Measurements from ENCODE around the gene XPC.
"Not testable (repeated sequence)": the region's sequence is repeated elsewhere in the genome, so short reads cannot be mapped to it uniquely, and the experiment has no call there.

The XPC gene

DNA sequence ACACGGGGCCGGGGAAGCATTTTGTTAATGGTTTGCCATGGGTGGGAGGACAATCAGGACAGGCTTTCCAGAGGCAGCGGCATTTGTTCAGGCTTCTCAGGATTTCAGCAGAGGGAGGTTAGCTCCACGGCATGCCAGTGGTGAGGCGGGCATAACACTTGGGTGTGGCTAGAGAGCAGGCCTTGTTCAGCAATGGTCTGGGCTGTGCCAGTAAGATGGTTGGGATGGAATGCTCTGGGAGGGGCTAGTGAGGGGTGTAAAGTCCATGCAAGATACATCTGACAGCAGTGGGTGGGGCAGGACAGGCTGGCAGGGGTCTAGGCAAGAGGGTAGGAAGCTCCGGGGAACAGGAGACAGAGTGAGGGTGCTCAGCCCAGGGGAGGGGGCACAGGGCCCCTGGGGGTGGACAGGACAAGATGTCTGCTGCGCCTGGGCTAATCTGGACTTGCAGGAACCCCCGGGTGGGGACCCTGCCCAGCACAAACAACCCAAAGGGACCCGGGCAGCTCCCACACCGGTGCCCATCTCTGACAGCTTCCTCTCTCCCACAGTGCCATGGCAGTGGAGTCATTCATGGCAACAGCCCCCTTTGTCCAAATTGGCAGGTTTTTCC is 45.1 kb downstream of the XPC start:
- DNase-seq (ENCODE audit: low read depth): no peak

DNA sequence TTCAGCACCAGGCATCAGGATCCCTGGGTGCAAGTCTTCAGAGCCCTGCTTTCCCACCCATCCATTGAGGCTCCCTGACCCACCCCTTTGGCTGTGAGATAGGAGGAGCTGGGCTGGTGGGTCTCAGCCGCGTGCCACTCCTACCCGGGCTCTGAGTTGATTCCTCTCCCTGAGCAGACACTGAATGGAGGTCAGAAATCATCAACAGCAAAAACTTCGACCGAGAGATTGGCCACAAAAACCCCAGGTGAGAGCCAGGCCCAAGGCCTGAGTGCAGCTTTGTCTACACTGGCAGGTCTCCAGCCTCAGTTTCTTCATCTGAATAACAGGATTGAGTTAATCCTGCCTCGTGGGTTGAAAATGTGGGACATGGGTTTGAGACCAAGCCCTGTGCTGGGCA is 45.7 kb downstream of the XPC start:
- DNase-seq (ENCODE audit: low read depth): no peak

DNA sequence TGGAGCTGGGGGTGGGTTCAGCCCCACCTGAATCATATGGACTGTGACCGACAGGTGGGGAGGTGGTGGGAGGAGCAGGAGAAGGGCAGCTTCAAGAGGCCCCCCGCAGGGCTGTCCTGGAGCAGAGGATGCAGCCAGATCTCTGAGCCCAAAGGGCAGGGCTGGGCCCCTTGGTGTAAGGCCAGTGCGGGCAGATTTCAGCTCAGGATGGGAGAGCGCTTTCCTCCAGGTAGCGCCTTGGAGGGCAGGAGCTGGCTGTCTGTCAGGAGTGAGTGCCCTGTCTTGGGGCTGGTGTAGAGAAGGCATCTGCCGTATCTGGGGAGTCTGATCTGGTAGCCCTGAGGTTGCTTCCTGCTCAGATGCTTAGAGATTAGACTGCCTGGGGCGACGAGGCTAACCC is 46.3 kb downstream of the XPC start:
- no peak for DNase-seq (ENCODE audit: low read depth)

DNA sequence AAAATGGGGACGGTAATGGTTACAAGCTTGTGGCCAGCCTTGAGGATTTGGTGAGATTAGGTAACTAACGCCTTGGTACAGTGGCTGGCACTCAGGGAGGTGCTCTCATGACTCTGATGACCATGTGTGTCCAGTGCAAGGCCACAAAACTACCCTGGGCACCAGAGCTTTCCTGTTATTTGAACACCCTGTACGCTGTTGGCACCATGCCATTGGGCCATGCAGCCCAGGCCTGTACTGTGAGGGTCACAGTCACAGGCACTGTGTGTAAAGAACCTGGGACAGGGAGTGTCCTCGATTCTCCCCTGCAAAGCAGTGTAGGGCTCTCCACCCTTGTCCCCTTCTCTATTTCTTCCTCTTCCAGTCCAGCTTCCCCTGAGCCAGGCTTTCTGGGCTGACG is 47.3 kb downstream of the XPC start:
- DNase-seq (ENCODE audit: low read depth): no peak

DNA sequence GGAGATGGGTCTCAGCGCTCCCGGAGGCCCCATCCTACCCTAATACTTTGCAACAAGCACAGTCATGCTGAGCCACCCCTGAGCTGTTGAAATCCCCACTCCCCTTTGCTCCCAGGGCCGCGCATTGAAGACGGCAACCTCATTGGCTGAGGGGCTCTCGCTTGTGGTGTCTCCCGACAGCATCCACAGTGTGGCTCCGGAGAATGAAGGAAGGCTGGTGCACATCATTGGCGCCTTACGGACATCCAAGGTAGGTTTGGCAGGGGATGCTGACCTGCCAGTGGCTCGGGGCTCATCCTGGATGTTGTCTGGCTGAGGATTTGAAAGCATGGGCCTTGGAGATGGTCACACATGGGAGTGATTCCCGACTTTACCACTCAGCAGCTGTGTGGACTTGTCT is 47.7 kb downstream of the XPC start:
- no peak for DNase-seq (ENCODE audit: low read depth)

DNA sequence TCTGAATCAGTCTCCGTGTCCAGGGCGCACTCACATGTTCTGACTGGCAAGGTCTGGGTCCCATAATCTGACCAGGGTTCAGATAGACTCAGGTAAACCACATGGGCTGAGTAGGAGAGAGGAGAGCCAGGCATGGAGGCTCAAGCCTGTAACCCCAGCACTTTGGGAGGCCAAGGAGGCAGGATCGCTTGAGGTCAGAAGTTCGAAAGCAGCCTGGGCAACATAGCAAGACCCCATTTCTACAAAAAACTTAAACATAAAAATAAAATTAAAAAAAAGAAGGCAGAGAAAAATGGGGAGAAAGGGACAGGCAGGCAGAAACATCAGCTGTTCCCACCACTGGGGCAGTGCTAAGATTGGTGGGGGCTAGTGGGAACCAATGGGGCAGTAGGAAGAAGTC is 48.2 kb downstream of the XPC start:
- DNase-seq (ENCODE audit: low read depth): no peak

DNA sequence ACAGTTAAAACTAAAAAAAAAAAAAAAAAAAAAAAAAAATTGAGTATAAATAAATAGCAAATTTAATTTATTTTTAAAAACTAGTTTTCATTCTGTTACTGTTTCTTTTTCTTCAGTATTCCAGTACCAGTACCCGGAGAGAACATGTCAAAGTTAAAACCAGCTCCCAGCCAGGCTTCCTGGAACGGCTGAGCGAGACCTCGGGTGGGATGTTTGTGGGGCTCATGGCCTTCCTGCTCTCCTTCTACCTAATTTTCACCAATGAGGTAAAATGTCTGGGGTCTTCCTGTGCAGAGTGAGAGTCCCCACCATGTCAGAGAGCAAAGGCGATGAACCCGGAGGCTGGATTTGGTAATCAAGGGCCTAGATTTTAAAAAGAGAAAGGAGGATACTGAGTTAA is 49.1 kb downstream of the XPC start:
- no peak for DNase-seq (ENCODE audit: low read depth)

DNA sequence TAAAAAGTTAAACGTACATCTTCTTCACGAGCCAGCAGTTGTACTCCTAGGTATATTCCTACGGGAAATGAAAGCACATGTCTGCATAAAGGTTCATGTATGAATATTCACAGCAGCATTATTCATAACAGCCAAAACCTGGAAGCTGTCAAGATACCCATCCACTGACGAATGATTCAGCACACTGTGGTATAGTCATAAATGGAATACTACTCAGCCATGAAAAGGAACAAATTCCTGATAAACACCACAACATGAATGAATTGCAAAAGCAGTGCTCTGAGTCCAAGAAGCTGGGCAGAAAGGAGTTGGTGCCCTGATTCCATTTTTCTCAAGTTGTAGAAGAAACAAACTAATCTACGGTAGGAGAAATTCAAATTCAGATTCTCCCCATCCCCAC is 49.7 kb downstream of the XPC start:
- DNase-seq (ENCODE audit: low read depth): no peak

DNA sequence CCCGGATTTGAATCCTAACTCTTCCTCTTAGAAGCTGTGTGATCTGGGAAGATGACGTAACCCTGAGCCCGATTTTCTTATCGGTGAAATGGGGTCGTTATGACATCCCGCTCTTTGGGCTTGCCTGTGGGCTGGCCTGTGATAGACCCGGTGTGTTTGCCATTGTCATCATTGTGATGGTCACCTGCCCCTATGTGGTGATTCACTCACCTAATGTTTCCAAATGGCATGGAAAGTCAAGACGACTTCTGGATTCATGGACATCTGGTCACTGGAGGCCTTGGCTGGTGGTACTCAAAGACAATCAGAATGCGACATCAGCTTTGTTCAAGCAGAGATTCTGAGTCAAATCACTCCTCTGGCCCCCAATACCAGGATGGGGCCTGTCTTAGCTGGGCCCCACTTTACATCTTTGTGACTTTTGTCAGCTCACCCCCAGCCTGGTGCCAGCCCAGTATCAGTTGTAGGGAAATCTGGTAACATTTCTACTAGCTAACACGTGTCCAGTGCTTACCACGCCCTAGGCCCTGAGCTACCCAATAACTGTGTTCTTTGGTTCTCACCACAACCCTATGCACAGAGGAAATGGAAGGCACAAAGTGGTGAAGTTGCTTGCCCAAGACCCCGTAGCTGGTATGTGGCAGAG is 50.8 kb downstream of the XPC start:
- DNase-seq (ENCODE audit: low read depth): no peak

DNA sequence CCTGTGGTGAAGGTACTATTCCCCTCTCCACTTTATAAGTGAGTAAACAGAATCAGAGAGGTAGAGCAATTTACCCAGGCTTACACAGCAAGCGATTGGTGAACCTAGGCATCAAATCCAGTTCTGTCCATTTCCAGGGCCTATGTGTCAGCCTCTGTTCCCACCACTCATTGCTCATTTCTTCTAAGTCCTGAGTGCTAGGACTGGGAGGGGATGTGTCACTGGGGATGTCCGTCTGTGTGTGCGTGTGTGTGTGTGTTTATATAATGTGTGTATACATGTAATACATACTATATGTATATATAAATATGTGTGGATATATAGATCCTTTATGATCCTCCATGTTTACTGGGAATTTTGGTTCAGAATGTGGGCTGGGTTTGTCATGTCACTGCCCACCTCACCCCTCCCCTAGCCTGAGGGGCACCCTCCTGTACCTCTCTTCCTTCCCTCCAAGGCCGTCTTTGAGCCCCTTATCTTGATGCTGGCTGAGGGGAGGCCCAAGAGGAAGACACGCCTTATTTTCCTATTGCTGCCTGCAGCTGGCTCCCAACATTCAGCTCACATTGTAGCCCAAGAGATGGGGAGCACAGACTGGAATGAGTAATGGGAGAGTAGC is 51.4 kb downstream of the XPC start:
- DNase-seq (ENCODE audit: low read depth): no peak

DNA sequence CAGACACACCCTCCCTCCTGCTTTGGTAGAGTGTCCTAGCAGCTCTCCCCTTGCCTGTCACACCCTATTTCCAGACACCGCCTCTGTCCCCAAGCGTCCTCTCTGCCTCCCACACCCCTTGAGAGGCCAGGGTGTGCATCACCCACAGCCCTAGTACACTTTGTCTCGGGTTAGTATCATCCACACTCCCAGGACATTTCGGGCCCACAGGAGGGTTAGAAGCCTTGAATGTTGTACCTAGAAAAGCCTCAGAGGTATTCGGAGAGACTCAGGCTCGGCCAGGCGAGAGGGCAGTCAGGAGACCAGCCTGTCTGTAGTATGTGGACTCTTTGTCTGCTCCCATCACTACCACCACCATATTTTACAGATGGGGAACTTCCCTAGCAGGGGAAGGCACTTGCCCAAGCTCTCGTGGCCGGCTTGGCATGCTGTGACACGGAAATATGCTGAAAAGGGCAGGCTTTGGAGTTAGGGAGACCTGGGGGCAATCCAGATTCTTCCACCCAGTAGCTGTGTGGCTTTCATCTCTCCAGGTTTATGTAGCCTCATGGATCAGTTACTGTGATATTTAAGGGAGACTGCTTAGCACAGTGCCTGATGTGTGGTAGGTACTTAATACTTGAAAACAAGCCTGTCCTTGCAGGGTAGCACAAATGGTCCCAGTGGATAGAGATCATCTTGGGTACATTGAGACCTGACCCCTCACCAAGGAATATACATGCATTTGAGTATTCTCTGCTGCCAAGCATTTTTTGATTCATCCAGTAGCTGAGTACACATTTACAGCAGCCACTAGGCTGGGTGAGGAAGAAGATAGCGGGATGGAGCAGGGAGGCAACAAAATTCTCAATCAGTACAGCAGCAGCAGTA is 52.1 kb downstream of the XPC start:
- no peak for DNase-seq (ENCODE audit: low read depth)

DNA sequence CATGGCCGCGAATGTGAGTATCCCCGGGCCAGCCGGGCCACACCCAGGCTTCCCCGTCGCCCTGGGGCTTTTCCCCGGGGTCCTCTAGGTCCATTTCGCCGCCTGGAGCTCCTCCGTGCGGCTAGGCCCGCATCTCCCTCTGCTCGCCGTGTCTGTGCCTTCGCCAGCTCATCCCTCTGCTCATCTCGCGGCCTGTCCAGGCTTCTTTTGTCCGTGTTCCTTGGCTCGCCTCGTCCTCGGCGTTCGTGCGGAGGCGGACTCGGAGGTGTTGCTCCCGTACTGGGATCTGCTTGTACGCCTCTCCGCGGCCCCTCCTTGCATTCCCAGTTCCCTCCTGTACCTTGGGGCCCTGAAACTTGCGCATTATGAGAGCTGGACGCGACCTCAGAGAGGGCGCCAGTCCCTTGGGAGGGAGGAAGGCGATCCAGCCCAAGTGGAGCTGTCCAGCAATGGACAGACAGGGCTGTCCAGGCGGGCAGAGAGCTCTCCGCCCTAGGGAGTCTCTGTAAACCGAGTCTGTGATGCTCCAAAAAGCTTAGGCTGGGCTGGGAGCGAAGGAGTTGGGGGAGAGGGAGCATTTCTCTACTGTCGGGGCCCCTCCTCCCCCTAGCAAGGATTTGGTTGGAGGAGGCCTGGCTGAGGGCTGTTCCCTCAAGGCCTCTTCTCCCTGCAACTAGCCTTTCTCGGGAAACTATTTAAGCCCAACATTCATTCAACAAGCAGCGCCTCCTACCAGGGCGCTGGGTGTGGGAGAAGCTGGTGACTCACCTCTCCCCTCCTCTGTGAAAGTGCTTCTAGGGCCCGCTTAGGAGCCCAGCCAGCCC is 53.0 kb downstream of the XPC start:
- DNase-seq (ENCODE audit: low read depth): peak; percentile 45

DNA sequence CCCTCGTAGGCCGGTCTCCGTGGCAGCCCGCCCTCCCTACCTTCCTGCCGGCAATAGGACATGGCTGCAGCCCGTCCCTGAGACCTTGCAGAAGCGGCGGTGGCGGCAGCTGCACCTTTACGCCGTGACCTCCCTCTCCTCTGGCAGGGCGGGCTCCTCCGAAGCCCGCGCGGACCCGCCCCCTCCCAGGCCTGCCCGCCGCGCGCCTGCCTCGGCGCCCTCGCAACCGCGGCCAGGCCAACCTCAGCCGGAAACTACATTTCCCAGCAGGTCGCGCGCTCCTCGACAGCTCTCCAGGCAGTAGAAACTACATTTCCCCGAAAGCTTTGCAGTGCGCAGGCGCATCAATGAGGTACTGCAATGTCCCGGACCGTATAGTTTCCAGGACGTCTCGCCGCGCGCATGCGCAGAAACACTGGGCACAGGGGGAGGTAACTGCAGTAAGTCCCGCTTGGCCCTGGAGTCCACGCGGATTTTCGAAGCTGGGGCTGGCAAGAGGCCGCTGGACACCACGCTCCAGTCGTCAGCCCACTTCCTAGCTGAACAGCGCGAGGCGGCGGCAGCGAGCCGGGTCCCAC is 53.7 kb downstream of the XPC start, which contains the start of the genes CHCHD4 and TMEM43:
TSS of gene CHCHD4 (minus strand) at position 256 of the 578 bp plus-strand sequence. CDS start at position 62, 194 bp downstream.
TSS of gene TMEM43 (plus strand) at position 438 of the 578 bp plus-strand sequence. CDS start 142 bp downstream, outside the sequence.
- peak; percentile 98 for DNase-seq (ENCODE audit: low read depth)

DNA sequence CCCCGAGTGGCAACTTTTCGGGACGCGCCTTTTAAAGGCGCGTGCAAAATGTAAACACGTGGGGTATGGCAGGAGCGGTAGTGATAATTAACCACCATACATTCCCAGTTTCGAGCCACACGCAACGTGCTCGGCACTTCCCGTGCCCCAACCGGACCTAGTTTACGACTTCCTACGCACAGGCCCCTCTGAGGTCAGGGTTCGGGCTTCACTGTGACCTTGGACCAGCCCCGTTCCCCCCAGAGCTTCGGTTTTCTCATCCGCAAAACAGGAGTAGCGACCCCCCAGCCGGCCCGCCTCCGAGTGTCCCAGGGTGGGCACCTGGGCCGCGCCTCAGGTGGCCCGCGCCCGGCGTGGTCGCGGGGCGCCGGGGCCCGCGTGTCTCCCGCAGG is 54.2 kb downstream of the XPC start:
- peak; percentile 44 for DNase-seq (ENCODE audit: low read depth)

DNA sequence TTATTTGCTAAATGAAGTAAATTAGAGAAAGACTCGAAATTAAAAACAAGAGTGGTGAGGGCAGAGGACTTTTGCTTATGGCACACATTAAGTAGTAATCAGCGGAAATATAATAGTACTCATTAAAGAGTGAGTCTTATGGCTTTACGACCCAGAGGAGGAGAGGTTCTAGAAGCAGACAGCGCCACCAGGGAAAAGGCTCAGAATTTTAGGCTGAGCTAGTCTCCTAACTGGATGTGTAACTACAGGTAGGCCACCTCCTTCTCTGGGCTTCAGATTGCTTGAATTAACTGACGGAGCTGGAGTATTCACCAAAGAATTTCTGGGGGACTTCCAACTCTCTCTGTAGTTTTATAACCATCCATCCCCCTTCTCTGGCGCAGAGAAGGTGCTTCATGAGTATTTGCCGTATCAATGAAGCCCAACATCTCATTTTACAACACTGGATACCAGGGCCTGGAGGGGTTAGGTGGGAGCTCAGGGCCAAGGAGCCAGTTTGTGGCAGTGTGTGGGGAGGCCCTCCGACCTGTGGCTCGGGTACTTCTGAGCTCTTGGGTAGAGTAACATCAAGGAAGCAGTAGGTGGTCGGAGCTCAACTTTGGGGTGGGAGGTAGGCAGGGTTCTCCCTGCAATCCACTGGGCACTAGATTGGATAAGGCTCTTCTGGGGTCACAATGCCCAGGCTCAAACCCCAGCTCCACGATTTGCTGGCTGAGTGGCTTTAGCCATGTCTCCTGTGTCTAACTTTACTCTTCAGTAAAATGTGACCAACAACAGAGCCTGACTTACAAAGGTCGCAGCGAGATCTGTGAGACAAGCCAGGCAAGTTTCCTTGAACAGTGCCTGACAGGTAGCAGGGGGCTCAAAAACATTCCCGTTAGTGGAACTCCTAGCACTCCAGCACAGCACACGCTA is 54.8 kb downstream of the XPC start:
- no peak for DNase-seq (ENCODE audit: low read depth)

DNA sequence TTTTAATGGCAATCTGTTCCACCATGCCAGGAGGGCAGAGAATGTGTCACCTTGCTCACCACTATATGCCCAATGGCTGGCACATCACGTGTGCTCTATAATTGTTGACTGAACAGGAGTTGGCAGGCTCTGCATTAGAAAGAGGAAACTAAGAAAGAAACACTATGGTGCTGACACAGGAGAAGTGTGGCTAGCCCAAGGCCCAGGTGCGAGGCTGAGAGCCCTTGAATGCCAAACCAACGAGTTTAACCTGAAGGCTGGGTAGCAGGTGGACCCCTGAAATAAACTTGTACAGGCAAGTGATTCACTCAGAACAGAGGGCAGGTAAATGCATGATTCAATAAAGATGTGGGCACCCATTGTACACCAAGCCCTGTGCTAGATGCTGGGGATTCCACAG is 56.1 kb downstream of the XPC start:
- DNase-seq (ENCODE audit: low read depth): no peak

DNA sequence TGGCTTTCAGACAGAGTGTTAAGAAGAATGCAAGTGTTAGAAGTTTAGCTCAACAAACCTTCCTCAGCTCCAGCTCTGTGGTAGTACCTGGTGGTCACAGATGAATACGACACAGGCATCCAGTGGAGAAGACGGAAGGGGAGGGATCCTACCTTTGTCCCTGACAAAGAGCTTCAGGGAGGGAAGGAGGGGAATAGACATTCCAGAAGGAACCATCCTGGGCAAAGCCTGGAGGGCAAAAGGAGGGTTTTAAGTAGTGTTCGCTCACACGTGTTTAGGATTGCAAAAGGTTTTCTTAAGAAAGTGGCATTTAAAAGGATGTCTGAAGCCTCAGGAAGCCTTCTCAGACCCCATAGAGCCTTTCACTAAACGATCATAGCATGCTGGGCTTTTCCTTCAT is 56.5 kb downstream of the XPC start:
- DNase-seq (ENCODE audit: low read depth): no peak

DNA sequence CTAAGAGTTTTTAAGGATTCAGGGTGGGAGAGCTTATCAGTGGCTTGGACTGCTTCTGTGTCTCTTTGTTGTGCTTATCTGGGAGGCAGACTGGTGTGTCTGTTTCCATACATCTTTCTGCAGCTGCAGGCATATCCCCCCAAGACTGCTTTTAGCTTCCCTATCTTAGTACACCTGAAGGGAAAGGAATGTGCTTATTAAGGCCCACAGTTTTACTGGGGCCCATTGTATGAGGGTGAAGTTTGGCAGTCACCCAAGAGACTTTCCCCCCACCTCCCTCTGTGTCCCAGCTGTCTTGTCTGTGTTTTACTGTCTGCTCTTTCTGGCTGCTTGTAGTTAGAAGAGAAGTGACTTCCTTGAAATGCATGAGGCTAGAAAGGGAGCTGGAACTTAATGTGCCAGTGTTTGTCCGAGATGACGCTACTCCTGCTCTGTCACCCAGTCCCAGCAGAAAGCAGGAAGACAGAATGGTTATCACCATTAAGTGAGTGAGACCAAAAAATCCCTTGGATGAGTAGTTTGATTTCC is 57.4 kb downstream of the XPC start:
- DNase-seq (ENCODE audit: low read depth): not testable (repeated sequence)

DNA sequence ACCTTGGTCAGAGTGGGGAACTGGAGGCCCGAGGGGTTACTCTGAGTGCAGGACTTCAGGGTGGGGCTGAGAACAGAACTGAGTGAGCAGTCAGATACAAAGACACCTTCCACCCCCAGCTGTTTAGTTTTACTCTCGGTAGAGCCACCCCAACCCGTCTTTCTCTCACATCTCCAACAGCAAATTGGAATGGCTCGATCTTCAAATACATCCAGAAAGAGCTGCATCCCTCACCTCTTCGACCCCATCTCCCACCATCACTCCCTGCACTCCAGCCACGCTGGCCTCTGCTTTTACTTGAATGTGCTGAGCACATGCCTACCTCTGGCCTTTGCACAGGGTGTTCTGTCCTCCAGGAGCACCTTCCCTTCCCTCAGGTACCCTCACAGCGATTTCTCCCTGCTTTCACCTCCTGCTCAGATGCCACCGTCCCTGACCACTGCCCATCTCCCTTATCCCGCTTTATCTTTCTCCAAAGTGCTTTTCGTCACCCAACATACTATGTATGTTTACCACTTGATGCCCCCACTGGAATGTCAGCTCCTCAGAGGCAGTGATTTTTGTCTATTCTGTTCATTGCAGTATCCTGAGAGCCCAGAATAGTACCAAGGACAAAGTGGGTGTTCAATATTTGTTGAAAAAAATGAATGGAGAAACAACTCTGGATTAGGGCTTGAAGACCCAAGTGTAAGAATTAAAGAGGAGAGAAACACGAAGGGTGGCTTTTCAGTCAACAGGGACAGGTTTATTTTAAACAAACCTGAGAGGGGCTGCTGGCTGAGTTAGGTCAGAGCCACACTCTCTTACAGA is 58.1 kb downstream of the XPC start:
- no peak for DNase-seq (ENCODE audit: low read depth)

All from activated T-cell treated with anti-CD3 and anti-CD28 coated beads for 1 hour (primary cell).